ENCODE data around the gene SERPINB6. TPM values are rescaled to one million over a fixed set of nuclear protein-coding genes. Genes with fewer than 3 reads are reported as not detected.
"Not testable (repeated sequence)": the region's sequence is repeated elsewhere in the genome, so short reads cannot be mapped to it uniquely, and the experiment has no call there.

The SERPINB6 gene
- total RNA-seq, 1 experiment from 2014 or later, result 39.0 TPM

DNA sequence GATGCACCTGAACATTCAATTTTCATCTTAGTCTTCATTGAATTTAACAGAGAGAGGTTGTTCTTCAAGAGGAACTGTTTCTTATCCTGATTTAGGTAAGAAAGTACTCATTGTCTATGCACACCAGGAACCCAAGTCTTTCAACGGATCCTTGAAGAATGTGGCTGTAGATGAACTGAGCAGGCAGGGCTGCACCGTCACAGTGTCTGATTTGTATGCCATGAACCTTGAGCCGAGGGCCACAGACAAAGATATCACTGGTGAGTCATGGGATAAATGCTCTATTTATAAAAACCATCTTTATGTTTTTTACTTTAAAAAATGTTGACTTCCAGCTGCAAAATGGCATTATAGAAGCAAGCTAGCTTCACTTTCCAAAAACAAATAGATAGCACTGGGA, 38.6 kb upstream of the SERPINB6 start:
- WGBS (ENCODE audit: extremely low coverage, insufficient read length, low lambda C conversion rate), result no CpG with 5 or more reads among the region's 3 CpGs
- peaks cover 81 to 91% (median 87%) of the 10 kb centered on the region in 3 experiments for H3K36me3 Mint-ChIP-seq (ENCODE audit: insufficient read depth in 1 of 3, low read depth in 3 of 3)
- H3K4me1 Mint-ChIP-seq, result peaks cover 54 to 59% of the 10 kb centered on the region in 2 experiments

DNA sequence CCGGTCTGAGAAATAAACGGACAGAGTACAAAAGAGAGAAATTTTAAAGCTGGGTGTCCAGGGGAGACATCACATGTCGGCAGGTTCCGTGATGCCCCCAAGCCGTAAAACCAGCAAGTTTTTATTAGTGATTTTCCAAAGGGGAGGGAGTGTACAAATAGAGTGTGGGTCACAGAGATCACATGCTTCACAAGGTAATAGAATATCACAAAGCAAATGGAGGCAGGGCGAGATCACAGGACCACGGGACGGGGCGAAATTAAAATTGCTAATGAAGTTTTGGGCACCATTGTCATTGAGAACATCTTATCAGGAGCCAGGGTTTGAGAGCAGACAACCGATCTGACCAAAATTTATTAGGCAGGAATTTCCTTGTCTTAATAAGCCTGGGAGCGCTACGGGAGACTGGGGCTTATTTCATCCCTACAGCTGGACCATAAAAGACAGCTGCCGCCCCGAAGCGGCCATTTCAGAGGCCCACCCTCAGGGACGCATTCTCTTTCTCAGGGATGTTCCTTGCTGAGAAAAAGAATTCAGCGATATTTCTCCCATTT, 37.4 kb upstream of the SERPINB6 start:
- not testable (repeated sequence) for H2BK12ac ChIP-seq (ENCODE audit: insufficient read length, low read depth, low read length); H4K91ac ChIP-seq (ENCODE audit: insufficient read length, low read depth, low read length); H4K20me1 ChIP-seq (ENCODE audit: control insufficient read depth, insufficient read depth, insufficient read length); H4K8ac ChIP-seq (replicated peaks; ENCODE audit: insufficient read length, low read depth, low read length); H3K79me1 ChIP-seq (ENCODE audit: insufficient read depth, low read depth, low read length, poor library complexity, severe bottlenecking); H2AK5ac ChIP-seq (ENCODE audit: insufficient read length, low read length); H3K18ac ChIP-seq (ENCODE audit: insufficient read length, low read depth, low read length); DNase-seq; H2AFZ ChIP-seq (ENCODE audit: low read length); H3K23ac ChIP-seq (ENCODE audit: insufficient read length, low read depth, low read length); H3T11ph ChIP-seq (ENCODE audit: low read length); H3K4me2 ChIP-seq (ENCODE audit: insufficient read depth, insufficient read length, low read length); H3K27ac ChIP-seq (ENCODE audit: insufficient read length, low read depth, low read length); H3K79me2 ChIP-seq (ENCODE audit: insufficient read depth, low read length); H3K9ac ChIP-seq (ENCODE audit: extremely low read depth, insufficient read length, low read length); H3K27me3 ChIP-seq (ENCODE audit: insufficient read depth, low read length); H3K4ac ChIP-seq (ENCODE audit: low read depth, low read length); H2BK15ac ChIP-seq (ENCODE audit: low read depth, low read length); H2BK5ac ChIP-seq (ENCODE audit: insufficient read length, low read length); H3K23me2 ChIP-seq (ENCODE audit: insufficient read length, low read depth, low read length, poor library complexity, severe bottlenecking); H3K14ac ChIP-seq (ENCODE audit: insufficient read depth, low read length); H3K4me1 ChIP-seq (ENCODE audit: insufficient read depth, low read length); H3K27me3 Mint-ChIP-seq (ENCODE audit: low read depth); H4K5ac ChIP-seq (ENCODE audit: insufficient read length, low read depth, low read length); H2BK120ac ChIP-seq (ENCODE audit: low read depth, low read length, poor library complexity, severe bottlenecking); H3K56ac ChIP-seq (ENCODE audit: insufficient read length, low read depth, low read length); H2BK20ac ChIP-seq (ENCODE audit: low read depth, low read length, poor library complexity, severe bottlenecking)
- H3K4me1 Mint-ChIP-seq, result peaks cover 54 to 61% of the 10 kb centered on the region in 2 experiments
- H3K9me3 ChIP-seq (ENCODE audit: control insufficient read depth, low read depth, low read length), result peaks cover 27% of the 10 kb centered on the region
- H3K9me3 Mint-ChIP-seq, result peaks cover 34 to 37% of the 10 kb centered on the region in 2 experiments
- H3K4me3 Mint-ChIP-seq, result peak overlapping the region in 1 of 2 experiments; percentile 51; a peak in 4 of 5 replicates
- H3K27ac Mint-ChIP-seq, result peak overlapping the region; percentile 49 to 96 (median 93)
- no CpG with 5 or more reads among the region's 17 CpGs for WGBS (ENCODE audit: extremely low coverage, insufficient read length, low lambda C conversion rate)
- H3K36me3 Mint-ChIP-seq (ENCODE audit: insufficient read depth in 1 of 3, low read depth in 3 of 3), result peaks cover 80 to 90% (median 86%) of the 10 kb centered on the region in 3 experiments

More for the DNA sequence above, 38.6 kb upstream of the SERPINB6 start:
- H3K27me3 Mint-ChIP-seq (ENCODE audit: low read depth), result no peaks in the 10 kb centered on the region
- no peak overlapping the region for H2BK15ac ChIP-seq (ENCODE audit: low read depth, low read length)
- no peak overlapping the region for H2BK12ac ChIP-seq (ENCODE audit: insufficient read length, low read depth, low read length)
- H3K4me1 ChIP-seq (ENCODE audit: insufficient read depth, low read length), result peaks cover 2% of the 10 kb centered on the region; the same call in 1 of the 2 replicates
- H3K9me3 Mint-ChIP-seq, result peaks cover 34 to 37% of the 10 kb centered on the region in 2 experiments
- H3K27ac Mint-ChIP-seq, result peak overlapping the region; percentile 79 to 92 (median 86); a peak in 5 of 7 replicates
- H4K20me1 ChIP-seq (ENCODE audit: control insufficient read depth, insufficient read depth, insufficient read length), result no peaks in the 10 kb centered on the region
- no peak overlapping the region for H2AK5ac ChIP-seq (ENCODE audit: insufficient read length, low read length)
- H4K91ac ChIP-seq (ENCODE audit: insufficient read length, low read depth, low read length), result no peak overlapping the region
- H2BK20ac ChIP-seq (ENCODE audit: low read depth, low read length, poor library complexity, severe bottlenecking), result no peak overlapping the region
- H3K56ac ChIP-seq (ENCODE audit: insufficient read length, low read depth, low read length), result no peak overlapping the region
- no peak overlapping the region for H2BK5ac ChIP-seq (ENCODE audit: insufficient read length, low read length)
- no peak overlapping the region for H3K9ac ChIP-seq (ENCODE audit: extremely low read depth, insufficient read length, low read length)
- H3T11ph ChIP-seq (ENCODE audit: low read length), result no peak overlapping the region
- no peak overlapping the region for H2BK120ac ChIP-seq (ENCODE audit: low read depth, low read length, poor library complexity, severe bottlenecking)
- no peak for DNase-seq
- no peak overlapping the region for H2AFZ ChIP-seq (ENCODE audit: low read length)
- no peak overlapping the region for H4K5ac ChIP-seq (ENCODE audit: insufficient read length, low read depth, low read length)
- H4K8ac ChIP-seq (replicated peaks; ENCODE audit: insufficient read length, low read depth, low read length), result no peak overlapping the region
- H3K4ac ChIP-seq (ENCODE audit: low read depth, low read length), result no peak overlapping the region
- H3K27ac ChIP-seq (ENCODE audit: insufficient read length, low read depth, low read length), result no peak overlapping the region
- peak overlapping the region; percentile 1 to 13; a peak in 2 of 5 replicates for H3K4me3 Mint-ChIP-seq
- peaks cover 27% of the 10 kb centered on the region for H3K9me3 ChIP-seq (ENCODE audit: control insufficient read depth, low read depth, low read length)
- peaks cover 1% of the 10 kb centered on the region; the same call in 1 of the 2 replicates for H3K79me2 ChIP-seq (ENCODE audit: insufficient read depth, low read length)
- no peak overlapping the region for H3K14ac ChIP-seq (ENCODE audit: insufficient read depth, low read length)
- H3K79me1 ChIP-seq (ENCODE audit: insufficient read depth, low read depth, low read length, poor library complexity, severe bottlenecking), result no peaks in the 10 kb centered on the region
- H3K18ac ChIP-seq (ENCODE audit: insufficient read length, low read depth, low read length), result no peak overlapping the region
- H3K23ac ChIP-seq (ENCODE audit: insufficient read length, low read depth, low read length), result no peak overlapping the region
- H3K4me2 ChIP-seq (ENCODE audit: insufficient read depth, insufficient read length, low read length), result no peak overlapping the region
- TF ChIP-seq, protein P1, sequence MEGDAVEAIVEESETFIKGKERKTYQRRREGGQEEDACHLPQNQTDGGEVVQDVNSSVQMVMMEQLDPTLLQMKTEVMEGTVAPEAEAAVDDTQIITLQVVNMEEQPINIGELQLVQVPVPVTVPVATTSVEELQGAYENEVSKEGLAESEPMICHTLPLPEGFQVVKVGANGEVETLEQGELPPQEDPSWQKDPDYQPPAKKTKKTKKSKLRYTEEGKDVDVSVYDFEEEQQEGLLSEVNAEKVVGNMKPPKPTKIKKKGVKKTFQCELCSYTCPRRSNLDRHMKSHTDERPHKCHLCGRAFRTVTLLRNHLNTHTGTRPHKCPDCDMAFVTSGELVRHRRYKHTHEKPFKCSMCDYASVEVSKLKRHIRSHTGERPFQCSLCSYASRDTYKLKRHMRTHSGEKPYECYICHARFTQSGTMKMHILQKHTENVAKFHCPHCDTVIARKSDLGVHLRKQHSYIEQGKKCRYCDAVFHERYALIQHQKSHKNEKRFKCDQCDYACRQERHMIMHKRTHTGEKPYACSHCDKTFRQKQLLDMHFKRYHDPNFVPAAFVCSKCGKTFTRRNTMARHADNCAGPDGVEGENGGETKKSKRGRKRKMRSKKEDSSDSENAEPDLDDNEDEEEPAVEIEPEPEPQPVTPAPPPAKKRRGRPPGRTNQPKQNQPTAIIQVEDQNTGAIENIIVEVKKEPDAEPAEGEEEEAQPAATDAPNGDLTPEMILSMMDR (conservative IDR thresholded peaks at IDR 0.05), result no peak
- no peaks in the 10 kb centered on the region for H3K27me3 ChIP-seq (ENCODE audit: insufficient read depth, low read length)
- no peaks in the 10 kb centered on the region for H3K23me2 ChIP-seq (ENCODE audit: insufficient read length, low read depth, low read length, poor library complexity, severe bottlenecking)

Measured in H9 (cell line).